Upper lobe of left lung (tissue), 6 donors: Measurements from ENCODE around the gene MROH7. TPM values are rescaled to one million over a fixed set of nuclear protein-coding genes. Genes with fewer than 3 reads are reported as not detected.
"Not testable (repeated sequence)": the region's sequence is repeated elsewhere in the genome, so short reads cannot be mapped to it uniquely, and the experiment has no call there.

Source experiments
- ATAC-seq, 2 donors: fragments of 200-7000 bp; cut with Tn5 transposase; one replicate each; pipeline ENCODE4 v1.9.1; 2022; ENCODE audit warnings: mild to moderate bottlenecking in 2 of 2, moderate library complexity in 2 of 2; ENCODE audit not compliant: low FRiP score in 2 of 2
- DNase-seq, 2 donors: peaks; one replicate each; pipeline ENCODE4 v3.0.0-alpha.2; 2019 to 2020
- H3K27ac ChIP-seq, 4 donors: fragments of 200-600 bp; sonication (generic); one replicate each; pipeline ENCODE4 v1.5.1; 2016 to 2019
- H3K27me3 ChIP-seq, 4 donors: fragments of 200-600 bp; sonication (generic); one replicate each; pipeline ENCODE4 v1.5.1; 2017 to 2019
- H3K36me3 ChIP-seq, 4 donors: fragments of 200-600 bp; sonication (generic); one replicate each; pipeline ENCODE4 v1.5.1; 2016 to 2019
- H3K4me1 ChIP-seq, 4 donors: fragments of 200-600 bp; sonication (generic); one replicate each; pipeline ENCODE4 v1.5.1; 2018 to 2019
- H3K4me3 ChIP-seq, 4 donors: fragments of 200-600 bp; sonication (generic); one replicate each; pipeline ENCODE4 v1.5.1; 2017 to 2019; ENCODE audit warnings: mild to moderate bottlenecking in 2 of 4, moderate library complexity in 1 of 4
- H3K9me3 ChIP-seq, 4 donors: fragments of 200-600 bp; sonication (generic); one replicate each; pipeline ENCODE4 v1.5.1; 2018 to 2019
- EP300 ChIP-seq, 4 donors: sonication (generic); formaldehyde crosslinking; IDR thresholded peaks; one replicate each; pipeline ENCODE4 v1.5.1; 2017; ENCODE audit warnings: antibody characterized with exemption in 4 of 4, control low read depth in 2 of 4
- POLR2A ChIP-seq, 4 donors: fragments of 450-650 bp; IDR thresholded peaks; one replicate each; pipeline ENCODE4 v1.5.1; 2016 to 2017; ENCODE audit warnings: antibody characterized with exemption in 4 of 4, mild to moderate bottlenecking in 2 of 4
- POLR2AphosphoS5 ChIP-seq, 2 donors: sonication (generic); formaldehyde crosslinking; IDR thresholded peaks; one replicate each; pipeline ENCODE4 v1.5.1; 2017; ENCODE audit warnings: antibody characterized with exemption in 2 of 2
- WGBS, 2 donors: methylation state at CpG; one replicate each; pipeline ENCODE4 v1.1.5; 2017 to 2018; 5-methylcytosine and 5-hydroxymethylcytosine counted together
- total RNA-seq, 6 donors: library from RNA; depleted of rRNA in 4 of 6; stranded (reverse); fragments of >200 nt in 4 of 6; gene quantifications; one replicate each; pipeline versions ENCODE4 v1.1.0 to v1.2.1, GENCODE V29; 2016 to 2021
- TF ChIP-seq, protein P1 (sequence below), 6 experiments: fragments of 450-650 bp in 4 of 6; fragments of 200-600 bp in 2 of 6; sonication (generic) in 2 of 6; IDR thresholded peaks; one replicate each; pipeline ENCODE4 v1.5.1; 2016 to 2019; ENCODE audit warnings: antibody characterized with exemption in 6 of 6
- donor health status: DM: no; HTN: no; CAD: no; lungs with moderate emphysema.
- donor health status: DM: no; HTN: yes; CAD: no; lungs with severe emphysema.

Gene MROH7
- total RNA-seq, 6 donors from 2014 or later = 1.2 to 10.5 (median 2.2) TPM

GRCh38 chr1:54627196-54627595, 14.4 kb upstream of the MROH7 start:
- ATAC-seq = no peak
- Histone ChIP-seq H3K9me3 (no peaks in the 10 kb centered on the region), H3K36me3 (no peaks in the 10 kb centered on the region), H3K27ac (no peak overlapping the region), H3K4me1 (no peaks in the 10 kb centered on the region), H3K4me3 (no peak overlapping the region), H3K27me3 (no peaks in the 10 kb centered on the region)
- WGBS, 2 donors = 76 to 85% methylated on average over 3 to 9 of the region's 10 CpGs
- no peak for DNase-seq
- TF ChIP-seq POLR2A (IDR thresholded peaks at IDR 0.05) (no peak), POLR2AphosphoS5 (IDR thresholded peaks at IDR 0.05) (no peak), EP300 (IDR thresholded peaks at IDR 0.05) (no peak)
- TF ChIP-seq, protein P1, sequence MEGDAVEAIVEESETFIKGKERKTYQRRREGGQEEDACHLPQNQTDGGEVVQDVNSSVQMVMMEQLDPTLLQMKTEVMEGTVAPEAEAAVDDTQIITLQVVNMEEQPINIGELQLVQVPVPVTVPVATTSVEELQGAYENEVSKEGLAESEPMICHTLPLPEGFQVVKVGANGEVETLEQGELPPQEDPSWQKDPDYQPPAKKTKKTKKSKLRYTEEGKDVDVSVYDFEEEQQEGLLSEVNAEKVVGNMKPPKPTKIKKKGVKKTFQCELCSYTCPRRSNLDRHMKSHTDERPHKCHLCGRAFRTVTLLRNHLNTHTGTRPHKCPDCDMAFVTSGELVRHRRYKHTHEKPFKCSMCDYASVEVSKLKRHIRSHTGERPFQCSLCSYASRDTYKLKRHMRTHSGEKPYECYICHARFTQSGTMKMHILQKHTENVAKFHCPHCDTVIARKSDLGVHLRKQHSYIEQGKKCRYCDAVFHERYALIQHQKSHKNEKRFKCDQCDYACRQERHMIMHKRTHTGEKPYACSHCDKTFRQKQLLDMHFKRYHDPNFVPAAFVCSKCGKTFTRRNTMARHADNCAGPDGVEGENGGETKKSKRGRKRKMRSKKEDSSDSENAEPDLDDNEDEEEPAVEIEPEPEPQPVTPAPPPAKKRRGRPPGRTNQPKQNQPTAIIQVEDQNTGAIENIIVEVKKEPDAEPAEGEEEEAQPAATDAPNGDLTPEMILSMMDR (IDR thresholded peaks at IDR 0.05) = no peak

- H3K4me3 ChIP-seq, ATAC-seq, H3K27ac ChIP-seq, H3K9me3 ChIP-seq, H3K4me1 ChIP-seq, H3K36me3 ChIP-seq, H3K27me3 ChIP-seq, DNase-seq: not testable (repeated sequence)
- WGBS, 2 donors = 91 to 96% methylated on average over 7 of the region's 7 CpGs
Measured at GRCh38 chr1:54635804-54636203, 5.8 kb upstream of the MROH7 start.

- ATAC-seq, H3K27ac ChIP-seq, H3K4me1 ChIP-seq, H3K9me3 ChIP-seq, DNase-seq, H3K27me3 ChIP-seq, H3K36me3 ChIP-seq, H3K4me3 ChIP-seq: not testable (repeated sequence)
- WGBS, 2 donors = 47 to 50% methylated on average over 14 of the region's 14 CpGs
Measured at GRCh38 chr1:54636461-54637446, 4.8 kb upstream of the MROH7 start.

- no peak for ATAC-seq
Measured at GRCh38 chr1:54640361-54640760, 1.2 kb upstream of the MROH7 start.

DNA sequence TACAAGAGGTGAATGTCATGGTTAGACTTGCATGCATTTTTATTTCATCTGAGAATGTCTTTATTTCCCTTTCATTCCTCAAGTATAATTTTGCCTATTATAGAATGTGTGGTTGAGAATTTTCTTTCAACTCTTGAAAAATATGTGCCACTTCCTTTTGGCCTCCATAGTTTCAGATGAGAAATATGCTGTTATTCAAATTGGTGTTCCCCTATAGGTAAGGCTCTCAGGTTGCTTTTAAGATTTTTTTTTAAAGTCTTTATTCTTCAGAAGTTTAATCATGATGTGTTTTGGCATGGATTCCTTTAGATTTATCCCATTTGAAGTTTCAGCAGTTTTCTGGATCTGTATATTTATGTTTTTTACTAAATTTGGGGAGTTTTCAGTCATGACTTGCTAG, 2.1 kb downstream of the MROH7 start:
- Histone ChIP-seq H3K36me3 (no peaks in the 10 kb centered on the region), H3K27ac (no peak overlapping the region), H3K4me1 (no peaks in the 10 kb centered on the region), H3K9me3 (peaks cover 9 to 19% (median 13%) of the 10 kb centered on the region in 4 donors), H3K4me3 (no peak overlapping the region), H3K27me3 (no peaks in the 10 kb centered on the region)
- DNase-seq (no peak), ATAC-seq (no peak)
- TF ChIP-seq POLR2A (IDR thresholded peaks at IDR 0.05) = no peak
- TF ChIP-seq, protein P1 (IDR thresholded peaks at IDR 0.05) = no peak
- no peak for TF ChIP-seq POLR2AphosphoS5 (IDR thresholded peaks at IDR 0.05)
- no peak for TF ChIP-seq EP300 (IDR thresholded peaks at IDR 0.05)

More at GRCh38 chr1:54640361-54640760, 1.2 kb upstream of the MROH7 start:
- H3K9me3 ChIP-seq = peaks cover 9 to 19% (median 13%) of the 10 kb centered on the region in 4 donors
- no peaks in the 10 kb centered on the region for H3K27me3 ChIP-seq
- H3K4me3 ChIP-seq = no peak overlapping the region
- DNase-seq = no peak
- 59 to 63% methylated on average over 4 of the region's 4 CpGs for WGBS, 2 donors
- no peaks in the 10 kb centered on the region for H3K36me3 ChIP-seq
- TF ChIP-seq, protein P1 (IDR thresholded peaks at IDR 0.05) = no peak
- TF ChIP-seq POLR2A (IDR thresholded peaks at IDR 0.05) (no peak), POLR2AphosphoS5 (IDR thresholded peaks at IDR 0.05) (no peak), EP300 (IDR thresholded peaks at IDR 0.05) (no peak)
- H3K27ac ChIP-seq = no peak overlapping the region
- H3K4me1 ChIP-seq = no peaks in the 10 kb centered on the region
